CD4-positive, alpha-beta T cell treated with Interleukin-15 for 4 hours (primary cell): ENCODE data around the gene AHDC1.
"Not testable (repeated sequence)": the region's sequence is repeated elsewhere in the genome, so short reads cannot be mapped to it uniquely, and the experiment has no call there.

Source experiments
- DNase-seq: peaks from one replicate; pipeline ENCODE4 v3.0.0-alpha.2; 2020; ENCODE audit warnings: low spot score

The AHDC1 gene

DNA sequence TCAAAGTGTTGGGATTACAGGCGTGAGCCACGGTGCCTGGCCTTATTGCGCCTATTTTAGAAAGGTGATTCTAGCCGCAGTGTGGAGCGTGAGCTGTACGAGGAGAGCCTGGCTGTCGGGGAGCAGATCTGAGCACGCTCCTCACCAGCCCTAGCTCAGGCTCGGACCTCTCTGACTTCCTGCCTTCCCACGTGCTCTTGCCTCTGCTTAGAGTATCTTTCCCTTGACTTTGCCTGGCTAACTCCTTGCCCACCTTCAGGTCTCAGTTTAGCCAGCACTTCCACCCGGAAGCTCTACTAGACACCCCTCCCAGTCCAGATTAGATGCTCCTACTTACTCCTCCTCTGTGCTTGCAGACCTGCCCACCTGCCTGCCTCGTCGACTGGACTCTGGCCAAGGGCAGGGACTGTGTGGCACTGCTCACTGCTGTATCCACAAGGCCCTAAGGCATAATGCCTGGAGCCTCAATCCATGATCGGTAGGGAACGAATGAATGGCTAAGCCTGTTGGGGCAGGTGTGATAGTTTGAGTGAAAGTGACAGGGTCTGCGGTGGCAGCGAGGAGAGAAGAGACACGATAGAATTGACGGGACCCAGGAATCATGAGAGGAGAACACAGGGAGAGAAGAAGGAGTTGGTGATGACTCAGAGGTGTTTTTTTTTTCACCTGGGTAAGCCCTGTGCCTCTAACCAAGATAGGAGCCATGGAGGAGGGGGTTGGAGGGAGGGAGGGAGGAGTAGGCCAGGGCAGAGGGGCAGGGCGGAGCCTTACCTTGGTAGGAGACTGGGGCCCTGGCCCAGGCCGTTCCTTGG is 85.8 kb downstream of the AHDC1 start:
- no peak for DNase-seq

DNA sequence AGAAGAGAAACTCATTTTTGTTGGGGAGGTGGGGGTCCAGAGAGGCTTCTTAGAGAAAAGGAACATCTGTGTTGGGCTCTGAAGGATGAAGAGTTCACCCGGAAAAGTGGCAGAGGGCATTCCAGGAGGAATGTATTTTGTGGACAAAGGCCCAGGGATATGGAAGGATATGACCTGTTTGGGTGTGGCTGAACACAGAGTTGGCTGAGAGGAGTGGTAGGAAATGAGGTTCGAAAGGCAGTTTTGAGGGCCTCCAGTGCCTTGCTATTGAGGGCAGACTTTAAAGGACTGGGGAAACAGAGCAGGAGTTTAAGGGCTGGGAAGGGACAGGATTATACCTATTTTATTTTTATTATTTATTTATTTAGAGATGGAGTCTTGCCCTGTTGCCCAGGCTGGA is 86.6 kb downstream of the AHDC1 start:
- no peak for DNase-seq

DNA sequence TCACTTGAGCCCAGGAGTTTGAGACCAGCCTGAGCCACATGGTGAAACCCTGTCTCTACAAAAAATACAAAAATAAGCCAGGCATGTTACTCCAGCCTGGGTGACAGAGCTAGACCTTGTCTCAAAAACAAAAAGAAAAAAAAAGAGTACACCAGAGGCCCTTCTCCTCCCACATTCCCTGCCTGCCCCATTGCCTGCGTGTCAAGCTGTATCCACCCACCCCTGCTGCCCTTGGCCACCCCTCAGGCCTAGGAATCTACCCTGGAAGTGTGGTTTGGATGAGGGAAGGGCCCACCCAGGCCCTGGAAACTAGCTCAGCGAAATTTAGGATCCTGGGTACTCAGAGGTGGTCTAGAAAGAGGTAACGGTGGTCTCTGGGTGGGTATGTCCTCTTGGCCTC is 88.3 kb downstream of the AHDC1 start:
- DNase-seq: no peak

DNA sequence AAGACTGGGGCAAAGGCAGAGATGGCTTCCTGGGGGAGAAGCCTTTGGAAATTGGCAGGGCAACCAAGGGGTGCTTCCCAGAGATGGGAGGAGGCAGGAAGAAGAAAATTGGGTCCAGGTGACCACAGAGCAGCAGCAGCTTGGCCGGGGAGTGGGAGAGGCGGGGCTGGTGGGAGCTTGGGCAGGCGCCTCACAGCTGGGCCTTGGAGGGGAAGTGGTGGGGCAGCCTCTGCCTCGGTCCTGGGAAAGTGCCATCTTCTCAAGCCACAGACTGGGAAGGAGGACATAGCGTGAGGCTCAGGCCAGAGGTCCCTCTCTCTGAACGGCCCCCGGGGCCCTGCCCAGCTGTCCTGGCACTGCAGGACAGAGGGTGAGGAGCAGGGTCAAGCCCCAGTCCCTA is 90.0 kb downstream of the AHDC1 start:
- no peak for DNase-seq

DNA sequence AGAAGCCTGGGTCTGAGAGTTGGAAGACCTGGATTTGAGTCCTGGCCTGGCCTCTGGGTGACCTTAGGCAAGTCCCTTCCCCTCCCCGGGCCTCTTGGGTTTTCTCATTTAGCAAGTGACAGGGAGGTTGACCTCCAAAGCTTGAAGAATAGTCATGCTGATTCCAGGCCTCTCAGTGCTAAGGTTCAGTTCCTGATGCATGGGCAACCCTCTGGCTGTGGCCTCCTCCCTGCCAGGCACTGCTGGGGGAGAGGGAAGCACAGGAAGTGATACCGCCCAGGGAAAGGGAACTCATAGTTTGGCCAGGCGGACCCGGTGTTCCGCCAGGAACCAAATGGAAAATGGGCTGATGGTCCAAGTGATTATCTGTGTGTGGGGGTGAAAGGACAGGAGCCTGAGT is 90.4 kb downstream of the AHDC1 start:
- DNase-seq: no peak

DNA sequence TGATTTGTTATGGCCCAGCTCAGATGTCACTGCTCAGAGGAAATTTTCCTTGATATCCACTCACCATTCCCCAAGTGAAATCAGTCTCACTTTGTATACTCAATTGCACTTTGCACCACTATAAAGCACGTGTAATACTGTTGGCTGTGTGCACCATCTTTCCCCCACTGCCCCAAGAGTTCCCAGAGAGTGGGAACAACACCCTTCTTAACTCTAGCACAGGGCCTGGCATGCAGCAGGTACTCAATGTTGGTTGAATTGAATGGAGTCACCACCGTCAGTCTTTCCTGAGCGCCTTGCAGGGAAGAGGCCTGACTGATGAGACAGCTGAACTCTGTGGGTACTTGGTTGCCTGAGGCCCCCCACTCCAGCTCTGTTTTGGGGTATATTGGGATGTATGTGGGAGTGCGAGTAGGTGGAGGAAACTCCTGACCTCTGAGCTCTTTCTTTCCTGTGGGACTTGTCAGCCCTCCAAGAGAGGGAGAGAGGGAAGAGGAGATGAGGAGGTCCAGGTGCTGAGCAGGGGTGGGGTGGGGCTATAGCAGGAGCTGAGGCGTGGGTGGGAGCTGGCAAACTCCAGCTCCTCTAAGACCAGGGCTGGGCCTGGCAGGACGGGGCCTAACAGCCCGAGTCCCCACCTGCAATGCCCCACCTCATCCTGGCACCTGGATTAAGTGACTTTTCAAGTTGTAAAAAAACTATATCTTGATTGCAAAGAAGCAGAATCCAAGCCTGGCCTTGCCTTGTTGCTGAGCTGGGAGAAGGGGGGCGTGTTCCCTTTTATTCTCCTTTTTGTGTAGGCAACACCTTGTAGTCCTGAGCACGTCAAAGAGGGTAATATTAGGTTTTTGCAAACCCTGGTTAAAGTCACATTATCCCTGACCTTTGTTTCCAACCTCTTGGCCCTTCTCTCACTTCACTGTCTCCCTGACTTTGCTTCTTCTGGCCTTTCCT is 94.5 kb downstream of the AHDC1 start:
- no peak for DNase-seq

DNA sequence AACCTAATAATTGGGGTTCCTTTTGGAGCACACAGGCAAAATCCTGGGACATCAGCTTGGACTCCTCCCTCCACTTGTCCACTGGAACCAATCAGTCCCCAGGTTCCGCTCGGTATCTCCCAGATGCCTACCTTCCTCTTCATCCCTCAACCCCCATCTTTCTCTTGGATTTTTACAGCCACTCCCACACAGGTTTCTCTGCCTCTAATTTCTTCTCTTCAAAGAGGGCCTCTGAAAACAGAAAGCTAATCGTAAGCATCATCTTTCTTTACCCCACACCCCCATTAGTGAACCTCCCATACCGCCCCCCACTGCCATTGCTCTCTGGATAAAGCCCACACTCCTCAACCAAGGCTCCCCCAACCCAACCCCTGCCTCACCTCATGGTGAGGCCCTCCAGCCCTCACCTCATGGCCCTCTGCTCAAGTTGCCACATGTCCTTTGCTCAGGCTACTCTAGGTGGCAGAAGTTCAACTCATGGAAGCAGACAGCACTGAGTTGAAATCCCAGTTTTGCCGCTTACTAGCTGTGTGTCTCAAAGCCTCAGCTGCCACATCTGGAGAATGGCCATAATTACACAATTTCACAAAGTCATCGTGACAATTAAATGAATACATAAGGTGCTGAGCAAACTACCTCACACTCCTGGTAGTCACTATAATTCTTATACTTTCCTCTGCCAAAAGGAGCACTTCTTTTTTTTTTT is 95.8 kb downstream of the AHDC1 start:
- DNase-seq: no peak

DNA sequence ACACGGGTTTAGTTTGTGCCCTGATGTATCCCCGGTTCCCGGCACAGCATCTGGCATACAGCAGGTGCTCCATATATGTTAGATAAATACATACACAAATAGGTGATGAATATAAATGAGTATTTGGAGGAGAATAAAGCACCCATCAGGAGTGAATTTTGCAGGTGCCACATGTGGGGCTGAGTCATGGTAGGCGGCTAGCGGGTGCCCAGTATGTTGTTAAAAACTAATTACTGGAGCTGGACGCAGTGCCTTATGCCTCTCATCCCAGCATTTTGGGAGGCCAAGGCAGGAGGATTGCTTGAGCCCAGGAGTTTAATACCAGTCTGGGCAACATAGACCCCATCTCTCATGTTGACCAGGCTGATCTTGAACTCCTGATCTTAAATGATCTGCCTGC is 97.2 kb downstream of the AHDC1 start:
- no peak for DNase-seq

DNA sequence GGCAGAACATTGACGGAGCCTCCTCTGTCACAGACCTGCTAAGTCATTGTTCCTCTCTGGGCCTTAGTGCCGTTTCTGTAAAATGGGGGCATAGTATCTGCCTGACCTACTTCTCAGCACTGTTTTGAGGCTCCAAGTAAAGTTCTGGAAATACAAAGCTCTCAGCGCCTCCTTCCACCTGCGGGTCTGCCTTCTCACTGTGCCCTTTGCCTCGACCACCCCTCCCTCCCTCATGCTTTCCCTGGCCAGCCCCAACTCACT is 98.6 kb downstream of the AHDC1 start:
- DNase-seq: no peak

DNA sequence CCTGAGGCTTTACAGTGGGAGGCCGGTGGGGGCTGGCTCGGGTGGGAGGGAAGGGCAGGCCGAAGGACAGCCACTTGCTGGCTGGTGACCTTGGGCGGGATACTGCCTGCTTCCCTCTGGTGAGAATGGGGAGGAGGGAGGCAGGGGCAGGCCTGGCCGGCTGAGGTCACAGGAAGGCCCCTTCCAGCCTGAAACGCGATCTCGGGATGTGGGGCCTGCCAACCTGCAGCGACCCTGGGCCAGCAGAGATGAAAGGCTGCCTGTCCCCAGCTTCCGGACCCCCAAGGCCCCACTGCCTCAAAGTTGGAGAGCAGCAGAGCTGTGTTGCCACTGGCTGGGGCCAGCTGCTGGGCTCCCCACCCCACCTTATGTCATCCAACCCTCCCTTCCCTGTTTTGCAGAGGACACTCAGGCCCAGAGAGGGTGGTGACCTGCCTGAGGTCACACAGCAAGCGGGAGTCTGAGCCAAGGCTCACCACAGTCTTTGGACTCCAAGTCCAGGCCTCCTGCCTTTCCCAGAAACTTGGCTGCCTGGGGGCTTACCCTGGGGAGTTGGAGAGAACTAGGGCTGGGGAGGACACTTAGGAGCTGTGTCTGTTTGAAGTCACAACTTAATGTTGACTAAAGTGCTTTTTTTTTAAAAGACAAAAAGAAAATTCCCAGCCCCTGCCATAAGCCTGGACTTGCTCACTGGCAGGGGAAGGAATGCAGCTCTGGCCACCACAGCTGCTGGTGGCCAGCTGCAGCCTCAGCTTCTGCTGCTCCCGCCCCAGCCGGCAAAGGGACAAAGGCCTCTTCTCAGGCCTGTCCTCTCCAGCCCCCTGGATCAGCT is 99.1 kb downstream of the AHDC1 start:
- DNase-seq: no peak

DNA sequence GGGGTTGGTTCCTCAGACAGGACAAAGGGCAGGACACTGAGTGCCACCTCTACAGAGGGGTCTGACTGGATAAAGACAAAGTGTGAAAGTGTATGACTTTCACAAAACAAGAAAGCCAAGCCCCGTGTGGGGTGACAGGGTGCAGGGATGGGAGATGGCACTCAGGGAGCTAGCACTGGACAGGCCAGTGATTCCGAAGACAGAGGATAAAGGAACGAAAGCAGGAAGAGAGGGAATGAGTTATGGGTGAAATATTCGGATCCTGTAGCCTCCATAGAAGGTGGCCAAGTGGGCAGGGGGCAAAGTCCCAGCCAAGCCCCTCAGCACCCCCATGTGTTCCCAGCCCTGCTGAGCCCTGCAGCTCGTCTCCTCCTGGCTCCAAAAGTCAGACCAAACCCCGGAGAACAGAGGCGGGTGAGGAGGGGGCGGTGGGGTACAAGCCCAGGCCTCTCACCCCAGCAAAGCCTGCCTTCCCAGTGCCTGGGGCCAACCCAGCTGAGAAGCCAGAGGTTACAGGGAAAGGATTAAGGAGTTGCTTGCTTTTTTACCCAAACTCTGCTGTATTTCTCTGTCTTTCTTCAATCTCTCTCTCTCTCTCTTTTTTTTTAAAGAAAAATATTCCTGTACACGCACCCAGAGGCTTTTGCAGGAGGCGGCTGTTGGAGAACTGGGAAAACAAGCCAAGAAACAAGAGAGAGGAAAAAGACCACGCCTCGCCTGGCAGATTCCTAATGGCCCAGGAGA is 99.9 kb downstream of the AHDC1 start:
- DNase-seq: no peak

DNA sequence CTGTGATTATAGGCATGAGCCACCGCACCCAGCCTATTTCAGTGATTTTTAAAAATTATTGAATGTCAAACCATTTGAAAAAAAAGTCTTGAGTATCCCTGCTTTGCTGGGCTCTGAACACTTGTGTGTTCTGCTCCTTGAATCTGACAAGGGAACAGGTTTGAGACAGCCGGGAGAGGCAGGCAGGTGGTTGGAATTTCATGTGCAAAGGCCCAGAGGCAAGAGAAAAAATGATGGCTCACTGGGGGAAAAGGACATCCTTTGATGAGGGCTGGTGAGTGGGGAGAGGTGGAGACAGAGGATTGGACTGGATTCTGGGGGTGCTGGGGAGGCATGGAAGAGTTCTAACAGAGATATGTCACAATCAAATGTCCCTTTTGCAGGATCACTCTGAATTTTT is 100.9 kb downstream of the AHDC1 start:
- no peak for DNase-seq

DNA sequence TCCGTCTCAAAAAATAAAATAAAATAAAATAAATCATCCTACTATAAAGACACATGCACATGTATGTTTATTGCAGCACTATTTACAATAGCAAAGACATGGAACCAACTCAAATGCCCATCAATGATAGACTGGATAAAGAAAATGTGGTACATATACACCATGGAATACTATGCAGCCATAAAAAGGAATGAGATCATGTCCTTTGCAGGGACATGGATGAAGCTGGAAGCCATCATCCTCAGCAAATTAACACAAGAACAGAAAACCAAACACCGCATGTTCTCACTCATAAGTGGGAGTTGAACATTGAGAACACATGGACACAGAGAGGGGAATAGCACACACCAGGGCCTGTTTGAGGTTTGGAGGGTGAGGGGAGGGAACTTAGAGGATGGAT is 102.8 kb downstream of the AHDC1 start:
- DNase-seq: not testable (repeated sequence)

DNA sequence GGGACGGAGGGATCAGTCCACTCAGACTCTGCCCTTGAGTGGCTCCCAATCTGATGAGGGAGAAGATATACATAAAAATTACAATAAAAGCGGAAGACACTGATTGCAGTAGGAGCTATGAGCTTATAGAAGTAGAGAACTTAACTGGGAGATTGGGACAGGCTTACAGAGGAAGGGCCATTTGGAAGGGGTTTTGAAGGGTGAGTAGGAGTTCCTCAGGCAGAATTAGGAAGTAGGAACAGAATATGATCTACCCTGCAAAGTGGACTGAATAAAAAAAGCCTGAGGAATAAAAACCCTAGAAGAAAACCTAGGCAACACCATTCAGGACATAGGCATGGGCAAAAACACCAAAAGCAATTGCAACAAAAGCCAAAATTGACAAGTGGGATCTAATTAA is 104.8 kb downstream of the AHDC1 start:
- DNase-seq: no peak

DNA sequence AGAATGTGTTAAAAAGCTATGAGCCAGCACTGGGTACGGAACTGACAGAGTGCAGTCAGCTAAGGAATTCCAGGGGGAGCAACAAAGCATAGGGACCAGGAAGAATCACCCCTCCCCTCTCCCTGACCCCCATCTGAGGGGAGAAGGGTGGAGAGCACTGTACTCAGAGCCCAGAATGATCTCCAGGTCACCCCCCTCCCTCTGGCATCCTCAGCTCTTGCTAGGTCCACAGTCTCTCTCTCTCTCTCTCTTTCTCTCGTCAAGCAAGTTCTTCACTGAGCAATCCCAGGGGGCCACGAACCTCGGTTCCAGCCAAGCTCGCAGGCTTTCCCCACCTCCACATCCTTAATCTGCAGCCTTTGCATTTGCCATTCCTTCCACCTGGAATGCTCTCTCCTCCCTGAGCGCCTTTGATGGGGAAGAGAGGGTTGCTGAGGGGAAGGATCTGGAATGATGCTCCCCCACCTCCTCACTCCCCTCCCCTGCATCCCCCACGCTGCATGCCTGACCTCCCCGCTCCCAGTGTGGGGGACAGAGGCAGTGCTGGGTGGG is 107.3 kb downstream of the AHDC1 start:
- DNase-seq: no peak

DNA sequence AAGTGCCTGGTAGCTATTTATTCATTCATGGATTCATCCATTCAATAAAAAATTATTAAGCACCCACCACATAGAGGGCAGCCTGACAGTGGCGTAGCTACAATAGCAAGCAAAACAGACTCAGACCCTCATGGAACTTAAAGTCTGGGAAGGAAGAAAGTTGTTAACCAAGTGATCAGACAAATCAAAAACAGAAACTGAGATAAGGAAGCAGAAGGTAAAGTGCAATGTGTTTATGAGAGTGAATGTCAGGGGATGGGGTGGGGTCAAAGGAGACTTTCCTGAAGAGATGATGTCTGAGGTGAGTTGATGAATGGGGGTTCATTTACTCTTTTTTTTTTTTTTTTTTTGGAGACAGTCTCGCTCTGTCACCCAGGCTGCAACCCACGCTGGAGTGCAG is 111.1 kb downstream of the AHDC1 start:
- no peak for DNase-seq

DNA sequence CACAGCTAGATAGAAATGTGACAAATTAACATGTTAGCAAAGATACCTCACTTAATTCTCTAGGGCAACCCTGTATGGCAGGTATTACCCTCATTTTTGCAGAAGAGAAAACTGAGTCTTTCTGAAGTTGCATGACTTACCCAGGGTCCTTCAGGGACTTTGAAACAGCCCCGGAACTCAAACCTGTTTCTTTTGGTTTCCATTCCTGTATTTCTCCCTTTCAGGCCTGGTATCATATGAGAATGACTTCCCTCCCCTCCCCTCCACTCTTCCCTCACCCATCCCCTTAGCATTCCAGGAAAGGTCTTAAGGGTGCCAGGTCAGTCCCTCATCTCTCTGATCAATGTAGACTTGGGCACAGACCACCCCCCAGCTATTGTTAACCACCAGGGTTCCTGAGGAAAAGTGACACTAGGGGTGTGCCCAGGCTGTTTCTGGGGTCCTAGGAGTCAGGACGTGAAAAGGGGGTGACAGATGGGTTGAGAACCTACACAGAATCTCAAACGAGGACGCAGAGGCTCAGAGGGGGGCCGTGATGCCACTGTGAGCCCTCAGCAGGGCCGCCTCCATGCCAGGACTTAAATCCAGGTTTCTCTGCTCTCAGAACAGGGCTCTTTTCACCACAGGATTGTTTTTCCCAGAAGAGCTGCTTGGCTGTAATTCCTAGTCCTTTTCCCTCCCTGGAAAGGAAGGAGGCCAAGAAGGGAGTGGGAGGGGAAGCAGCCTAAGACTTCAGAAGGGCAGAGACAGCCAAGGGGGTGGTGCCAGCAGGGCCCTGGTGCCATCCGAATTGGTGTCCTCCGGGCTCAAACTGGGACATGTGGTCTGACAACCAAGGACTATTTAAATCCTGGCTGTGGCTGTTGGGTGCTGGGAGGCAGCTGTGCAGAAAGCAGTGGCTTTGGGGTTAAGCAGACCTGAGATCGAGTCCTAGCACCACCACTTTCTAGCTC is 111.9 kb downstream of the AHDC1 start:
- no peak for DNase-seq

DNA sequence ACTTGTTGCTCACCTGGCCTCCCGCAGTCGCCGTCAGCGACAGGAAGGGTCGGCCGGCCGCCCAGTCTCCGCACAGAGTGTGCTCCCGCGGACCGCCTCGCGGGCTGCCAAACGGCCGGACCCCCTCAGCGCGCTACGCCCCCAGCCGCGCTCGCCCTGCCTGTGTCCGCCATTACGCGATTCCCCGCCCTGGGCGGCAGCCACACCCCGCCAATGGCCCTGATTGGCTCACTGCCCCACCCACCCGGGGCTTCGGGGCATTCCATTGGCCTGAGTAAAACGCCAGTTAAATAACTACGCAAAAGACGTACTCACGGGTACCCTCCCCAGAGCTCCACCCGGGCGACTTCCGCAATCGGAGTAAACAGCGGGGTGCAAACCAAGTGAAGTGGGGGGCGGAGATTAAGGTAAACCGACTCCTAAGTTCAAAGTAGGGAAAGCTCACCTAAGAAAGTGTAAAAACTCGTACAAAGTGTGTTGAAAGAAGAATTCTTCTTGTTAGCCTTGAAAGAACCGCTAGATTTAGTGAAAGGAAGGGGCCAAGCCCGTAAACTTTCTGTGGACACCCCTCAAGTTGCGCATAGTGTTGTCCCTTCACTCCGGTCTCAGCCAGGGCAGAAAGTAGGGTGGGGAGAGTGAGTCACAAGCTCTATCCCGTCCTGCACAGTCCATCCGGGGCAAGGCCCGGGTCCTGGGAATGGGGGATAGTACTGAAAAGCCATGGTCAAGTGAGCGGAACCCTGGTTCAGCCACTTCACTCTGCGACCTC is 113.8 kb downstream of the AHDC1 start, which contains the start of gene WASF2:
WASF2 (minus strand) TSS at position 195 of the 769 bp plus-strand sequence. CDS start 61,277 bp downstream, outside the sequence.
- peak; percentile 97 for DNase-seq

DNA sequence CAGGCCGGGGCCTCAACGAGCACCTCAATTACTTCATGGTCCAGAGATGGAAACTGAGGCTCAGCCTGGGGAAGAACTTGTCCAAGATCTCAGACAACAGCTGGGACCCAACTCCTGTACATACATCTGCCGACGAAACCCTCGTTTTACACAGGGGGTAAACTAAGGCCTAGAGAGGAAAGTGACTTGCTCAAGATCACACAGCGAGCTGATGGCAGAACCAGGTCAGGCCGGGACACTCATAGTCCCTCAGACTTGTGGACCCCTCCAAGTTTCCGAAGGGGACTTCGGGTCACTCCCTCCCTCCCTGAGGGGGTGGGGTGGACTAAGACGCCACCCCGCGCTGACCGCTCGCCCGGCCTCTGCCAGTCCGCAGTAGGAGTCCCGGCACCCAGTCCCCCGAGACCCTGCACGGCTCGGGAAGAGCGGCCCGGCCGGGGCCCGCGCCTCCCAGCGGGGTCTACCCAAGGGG is 114.4 kb downstream of the AHDC1 start:
- DNase-seq: peak; percentile 10
